ENCODE results near the gene SLIT1.

SLIT1 gene

DNA sequence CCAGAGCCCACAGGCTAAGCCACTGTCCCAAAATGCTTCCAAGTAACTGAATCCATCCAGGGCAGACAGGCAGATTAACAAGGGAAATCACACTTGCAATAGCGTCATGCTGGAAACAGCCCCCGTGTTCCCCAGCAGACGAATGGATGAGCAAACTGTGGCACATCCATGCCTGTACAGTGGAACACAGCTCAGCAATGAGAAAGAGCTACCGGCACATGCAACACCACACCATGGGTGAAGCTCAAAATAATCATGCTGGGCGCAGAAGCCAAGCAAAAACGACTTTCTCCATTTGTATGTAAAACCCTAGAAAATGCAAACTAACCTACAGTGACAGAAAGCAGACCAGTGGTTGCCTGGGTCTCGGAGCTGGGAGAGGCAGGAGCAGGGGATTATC lies 153.1 kb downstream of the SLIT1 start:
- DNase-seq (ENCODE audit: low read depth), result no peak
- H3K4me3 ChIP-seq (ENCODE audit: low read length), result no peak overlapping the region
- TF ChIP-seq, protein P1, sequence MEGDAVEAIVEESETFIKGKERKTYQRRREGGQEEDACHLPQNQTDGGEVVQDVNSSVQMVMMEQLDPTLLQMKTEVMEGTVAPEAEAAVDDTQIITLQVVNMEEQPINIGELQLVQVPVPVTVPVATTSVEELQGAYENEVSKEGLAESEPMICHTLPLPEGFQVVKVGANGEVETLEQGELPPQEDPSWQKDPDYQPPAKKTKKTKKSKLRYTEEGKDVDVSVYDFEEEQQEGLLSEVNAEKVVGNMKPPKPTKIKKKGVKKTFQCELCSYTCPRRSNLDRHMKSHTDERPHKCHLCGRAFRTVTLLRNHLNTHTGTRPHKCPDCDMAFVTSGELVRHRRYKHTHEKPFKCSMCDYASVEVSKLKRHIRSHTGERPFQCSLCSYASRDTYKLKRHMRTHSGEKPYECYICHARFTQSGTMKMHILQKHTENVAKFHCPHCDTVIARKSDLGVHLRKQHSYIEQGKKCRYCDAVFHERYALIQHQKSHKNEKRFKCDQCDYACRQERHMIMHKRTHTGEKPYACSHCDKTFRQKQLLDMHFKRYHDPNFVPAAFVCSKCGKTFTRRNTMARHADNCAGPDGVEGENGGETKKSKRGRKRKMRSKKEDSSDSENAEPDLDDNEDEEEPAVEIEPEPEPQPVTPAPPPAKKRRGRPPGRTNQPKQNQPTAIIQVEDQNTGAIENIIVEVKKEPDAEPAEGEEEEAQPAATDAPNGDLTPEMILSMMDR (IDR thresholded peaks at IDR 0.05; ENCODE audit: insufficient read depth, low read depth, low read length, missing control alignments), result no peak

DNA sequence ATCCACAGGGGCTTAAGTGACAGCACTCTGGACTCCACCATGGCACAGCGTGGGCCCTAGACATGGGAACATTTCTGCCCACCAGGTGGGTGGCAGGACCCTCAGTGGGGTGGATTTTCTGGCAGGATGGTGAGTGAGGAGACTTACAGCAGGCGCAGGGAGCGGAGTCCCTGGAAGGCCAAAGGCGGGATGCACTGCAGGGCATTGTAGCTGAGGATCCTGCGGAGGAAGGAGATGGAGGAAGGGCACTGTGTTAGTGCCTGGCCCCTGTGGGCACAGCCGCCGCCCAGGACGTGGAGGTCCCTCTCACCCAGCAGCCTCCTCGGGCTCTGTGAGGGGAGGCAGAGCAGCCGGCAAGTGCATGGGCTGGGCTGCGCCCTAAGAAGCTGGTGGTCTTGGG lies 154.3 kb downstream of the SLIT1 start:
- TF ChIP-seq, protein P1 (IDR thresholded peaks at IDR 0.05; ENCODE audit: insufficient read depth, low read depth, low read length, missing control alignments), result no peak
- no peak overlapping the region for H3K4me3 ChIP-seq (ENCODE audit: low read length)
- no peak for DNase-seq (ENCODE audit: low read depth)

- H3K4me3 ChIP-seq (ENCODE audit: low read length), result no peak overlapping the region
- TF ChIP-seq, protein P1 (IDR thresholded peaks at IDR 0.05; ENCODE audit: insufficient read depth, low read depth, low read length, missing control alignments), result no peak
- no peak for DNase-seq (ENCODE audit: low read depth)
These were observed 154.9 kb downstream of the SLIT1 start for GRCh38 chr10:97030894-97031293.

DNA sequence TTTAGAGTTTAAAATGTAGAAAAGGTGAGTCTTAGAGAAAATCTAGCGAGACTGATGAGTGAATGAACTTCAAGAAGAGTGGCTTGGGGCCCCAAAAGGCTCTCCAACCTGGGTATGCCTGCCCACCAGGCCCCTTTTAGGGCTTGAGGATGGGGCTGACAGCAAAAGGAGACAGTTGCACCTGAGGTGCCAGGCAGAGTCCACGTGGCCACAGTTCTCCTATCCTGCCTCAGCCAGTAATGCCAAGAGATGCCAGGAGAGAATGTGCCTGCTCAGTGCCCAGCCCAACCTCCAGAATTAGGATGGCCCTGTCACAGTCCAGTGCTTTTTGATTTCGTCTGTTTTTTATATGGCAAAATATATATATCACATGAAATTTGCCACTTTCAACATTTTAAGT lies 156.5 kb downstream of the SLIT1 start:
- no peak for DNase-seq (ENCODE audit: low read depth)
- TF ChIP-seq, protein P1 (IDR thresholded peaks at IDR 0.05; ENCODE audit: insufficient read depth, low read depth, low read length, missing control alignments), result no peak
- H3K4me3 ChIP-seq (ENCODE audit: low read length), result no peak overlapping the region

GRCh38 chr10:97028832-97029178 lies 157.0 kb downstream of the SLIT1 start:
- TF ChIP-seq, protein P1 (IDR thresholded peaks at IDR 0.05; ENCODE audit: insufficient read depth, low read depth, low read length, missing control alignments), result no peak
- H3K4me3 ChIP-seq (ENCODE audit: low read length), result no peak overlapping the region
- DNase-seq (ENCODE audit: low read depth), result no peak

DNA sequence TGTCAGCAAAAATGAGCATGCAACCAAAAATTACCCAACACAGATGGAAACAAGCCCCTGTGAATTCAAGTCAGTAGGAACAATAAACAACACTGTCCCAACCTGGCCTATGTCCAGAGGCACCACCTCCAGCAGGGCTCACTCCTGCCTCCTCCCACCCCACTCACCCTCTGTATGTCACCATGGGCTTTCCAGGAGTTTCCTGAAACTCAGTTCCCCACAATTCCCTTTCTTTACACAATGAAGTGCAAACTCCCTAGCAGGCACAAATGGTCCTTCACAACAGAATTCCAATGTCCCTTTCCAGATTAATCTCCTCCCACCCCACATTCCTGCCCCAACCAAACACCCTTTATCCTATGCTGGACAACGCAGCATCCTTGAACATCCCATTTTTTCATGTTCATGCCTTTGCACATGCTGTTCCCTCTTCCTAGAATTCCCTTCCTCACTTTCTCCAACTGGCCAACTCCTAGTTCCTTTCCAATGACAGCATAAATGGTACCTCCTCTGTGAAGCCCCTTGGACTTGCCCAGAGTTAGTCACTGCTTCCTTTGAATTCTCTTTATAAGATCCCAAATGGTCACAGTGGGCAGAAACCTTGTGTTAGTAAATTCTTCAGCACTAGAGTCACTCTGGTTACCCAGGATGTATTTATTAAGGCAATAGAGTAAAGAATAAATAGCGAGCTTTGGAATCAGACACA lies 157.5 kb downstream of the SLIT1 start:
- H3K4me3 ChIP-seq (ENCODE audit: low read length), result no peak overlapping the region
- DNase-seq (ENCODE audit: low read depth), result peak; percentile 16
- TF ChIP-seq, protein P1 (IDR thresholded peaks at IDR 0.05; ENCODE audit: insufficient read depth, low read depth, low read length, missing control alignments), result no peak

DNA sequence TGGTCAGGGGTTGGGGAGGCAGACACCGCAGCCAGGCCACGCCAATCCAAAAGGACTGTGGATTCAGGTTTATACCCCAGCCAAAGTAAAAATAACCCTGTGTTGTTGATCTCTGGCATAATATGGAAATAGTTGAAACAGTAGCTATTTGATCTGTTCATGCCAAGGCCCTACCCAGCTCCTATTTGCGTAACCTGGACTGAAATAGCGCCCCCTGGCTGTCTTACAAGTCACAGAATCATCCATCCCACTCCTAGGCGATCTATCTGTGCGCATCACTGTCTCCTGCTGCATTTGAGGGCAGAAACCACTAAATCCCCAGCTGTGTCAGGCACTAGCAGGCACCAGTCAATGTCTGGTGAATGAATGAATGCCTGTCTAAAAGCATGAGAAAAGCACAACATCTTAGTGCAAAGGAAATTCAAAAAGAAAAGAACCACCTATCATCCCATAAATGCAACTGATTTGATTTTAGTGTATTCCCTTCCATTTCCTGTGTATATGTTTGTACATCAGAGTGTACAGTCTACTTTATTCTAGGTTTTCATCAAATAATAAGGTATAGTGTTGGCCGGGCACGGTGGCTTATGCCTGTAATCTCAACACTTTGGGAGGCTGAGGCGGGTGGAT lies 160.0 kb downstream of the SLIT1 start:
- DNase-seq (ENCODE audit: low read depth), result peak; percentile 73
- H3K4me3 ChIP-seq (ENCODE audit: low read length), result no peak overlapping the region
- TF ChIP-seq, protein P1 (IDR thresholded peaks at IDR 0.05; ENCODE audit: insufficient read depth, low read depth, low read length, missing control alignments), result peak; percentile 67

Measured in epithelial cell of esophagus (primary cell).